ENCODE data around the gene CDHR4.
"Not testable (repeated sequence)": the region's sequence is repeated elsewhere in the genome, so short reads cannot be mapped to it uniquely, and the experiment has no call there.

Gene CDHR4

DNA sequence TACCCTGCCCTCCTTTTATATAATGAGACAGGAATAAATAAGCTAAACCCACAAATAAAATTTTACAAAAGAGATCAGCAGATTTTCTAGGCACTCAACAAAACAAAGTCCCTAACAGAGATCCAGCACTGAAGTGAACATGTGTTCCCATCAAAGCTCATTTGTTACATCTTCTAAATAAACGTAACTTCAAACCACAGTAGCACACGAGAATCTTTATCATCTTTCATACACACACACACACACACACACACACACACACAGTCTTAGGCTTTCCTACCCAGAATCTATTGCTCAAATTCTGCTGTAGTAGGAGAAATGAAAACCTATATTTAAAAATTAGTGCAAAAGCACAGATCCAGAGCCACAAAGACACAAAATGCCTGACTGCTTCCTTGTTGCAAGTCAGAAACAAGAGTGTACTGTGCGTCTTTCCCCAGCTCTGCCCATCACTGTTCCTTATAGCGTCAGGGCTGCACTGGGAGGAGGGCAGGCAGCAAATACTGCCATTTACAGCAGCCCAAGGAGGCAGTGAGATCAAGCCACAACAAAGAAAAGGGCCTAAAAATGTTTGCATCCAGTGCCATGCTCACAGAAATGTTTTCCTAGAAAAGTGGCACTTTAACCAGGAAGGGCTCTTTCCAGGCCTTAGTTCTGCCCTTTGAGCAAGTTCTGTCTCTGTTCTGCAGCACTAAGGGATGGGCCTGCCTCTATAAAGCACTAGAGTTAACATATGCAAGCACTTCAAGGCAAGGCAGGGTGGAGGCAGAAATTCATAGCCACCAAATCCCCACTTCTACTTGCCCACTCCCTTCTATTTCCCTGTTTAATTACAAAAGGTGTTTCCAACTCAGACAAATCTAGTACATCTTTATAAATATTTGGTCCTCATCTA is 19.3 kb downstream of the CDHR4 start:
- DNase-seq = no peak

DNA sequence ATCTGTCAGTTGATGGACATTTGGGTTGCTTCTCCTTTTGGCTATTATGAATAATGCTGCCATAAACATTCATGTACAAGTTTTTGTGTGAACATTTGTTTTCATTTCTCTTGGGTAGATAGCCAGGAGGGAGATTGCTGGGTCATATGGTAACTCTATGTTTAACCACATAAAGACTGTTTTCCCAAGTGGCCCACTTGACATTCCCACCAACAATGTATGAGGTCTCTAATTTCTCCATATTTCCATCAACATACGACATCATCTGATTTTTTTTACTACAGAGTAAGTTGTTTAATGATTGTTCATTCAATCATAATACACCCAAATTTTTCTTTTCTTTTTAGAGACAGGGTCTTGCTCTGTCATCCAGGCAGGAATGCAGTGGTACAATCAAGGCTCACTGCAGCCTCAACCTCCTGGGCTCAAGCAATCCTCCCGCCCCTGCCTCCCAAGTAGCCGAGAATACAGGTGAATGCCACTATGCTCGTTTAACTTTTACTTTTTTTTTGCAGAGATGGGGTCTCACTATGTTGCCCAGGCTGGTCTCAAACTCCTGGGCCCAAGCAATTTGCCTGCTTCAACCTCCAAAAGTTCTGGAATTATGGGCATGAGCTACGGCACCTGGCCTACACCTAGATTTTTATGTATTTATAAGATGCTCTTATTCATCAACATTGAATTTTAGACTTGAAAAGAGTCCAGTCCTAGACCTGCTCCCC is 20.2 kb downstream of the CDHR4 start:
- no peak for DNase-seq

DNA sequence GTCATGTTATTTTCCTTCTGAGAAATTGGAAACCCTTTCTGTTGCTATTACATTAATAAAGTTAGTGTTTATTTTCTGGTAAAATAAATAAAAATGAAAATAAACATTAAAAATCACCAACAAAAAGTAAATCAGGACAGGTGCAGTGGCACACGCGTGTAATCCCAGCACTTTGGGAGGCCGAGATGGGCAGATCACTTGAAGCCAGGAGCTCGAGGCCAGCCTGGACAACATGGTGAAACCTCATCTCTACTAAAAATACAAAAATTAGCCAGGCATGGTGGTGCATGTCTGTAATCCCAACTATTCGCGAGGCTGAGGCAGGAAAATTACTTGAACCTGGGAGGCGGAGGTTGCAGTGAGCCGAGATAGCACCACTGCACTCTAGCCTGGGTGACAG is 23.6 kb downstream of the CDHR4 start:
- DNase-seq = not testable (repeated sequence)

DNA sequence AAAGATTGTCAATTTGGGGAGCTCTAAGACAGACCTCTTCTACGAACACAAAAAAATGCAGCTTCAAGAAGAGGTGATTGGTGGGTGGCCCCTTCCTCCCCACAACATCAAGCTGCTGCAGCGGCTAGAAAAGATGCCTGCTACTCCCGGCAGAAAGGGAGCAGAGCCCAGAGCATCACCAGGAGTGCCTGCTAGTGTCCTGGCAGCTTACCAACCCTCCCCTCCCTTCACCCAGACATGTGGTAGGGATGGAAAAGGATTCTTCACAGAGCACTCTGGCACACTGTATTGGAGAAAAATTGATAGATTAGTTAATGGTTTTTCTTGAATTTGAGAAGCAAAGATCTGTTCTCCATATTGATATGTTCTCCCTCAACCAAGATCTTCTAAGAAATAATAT is 24.1 kb downstream of the CDHR4 start:
- no peak for DNase-seq

DNA sequence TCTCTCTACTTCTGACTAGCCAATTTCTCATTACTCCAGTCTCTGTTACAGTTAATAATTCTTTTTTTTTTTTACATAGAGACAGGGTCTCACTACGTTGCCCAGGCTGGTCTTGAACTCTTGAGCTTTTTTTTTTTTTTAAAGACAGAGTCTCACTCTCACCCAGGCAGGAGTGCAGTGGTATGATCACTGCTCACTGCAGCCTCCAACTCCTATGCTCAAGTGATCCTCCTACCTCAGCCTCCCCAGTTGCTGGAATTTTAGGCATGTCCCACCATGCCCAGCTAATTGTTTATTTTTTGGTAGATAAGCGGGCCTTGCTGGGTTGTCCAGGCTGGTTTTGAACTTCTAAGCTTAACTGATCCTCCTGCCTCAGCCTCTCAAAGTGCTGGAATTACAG is 27.0 kb downstream of the CDHR4 start:
- DNase-seq = no peak

DNA sequence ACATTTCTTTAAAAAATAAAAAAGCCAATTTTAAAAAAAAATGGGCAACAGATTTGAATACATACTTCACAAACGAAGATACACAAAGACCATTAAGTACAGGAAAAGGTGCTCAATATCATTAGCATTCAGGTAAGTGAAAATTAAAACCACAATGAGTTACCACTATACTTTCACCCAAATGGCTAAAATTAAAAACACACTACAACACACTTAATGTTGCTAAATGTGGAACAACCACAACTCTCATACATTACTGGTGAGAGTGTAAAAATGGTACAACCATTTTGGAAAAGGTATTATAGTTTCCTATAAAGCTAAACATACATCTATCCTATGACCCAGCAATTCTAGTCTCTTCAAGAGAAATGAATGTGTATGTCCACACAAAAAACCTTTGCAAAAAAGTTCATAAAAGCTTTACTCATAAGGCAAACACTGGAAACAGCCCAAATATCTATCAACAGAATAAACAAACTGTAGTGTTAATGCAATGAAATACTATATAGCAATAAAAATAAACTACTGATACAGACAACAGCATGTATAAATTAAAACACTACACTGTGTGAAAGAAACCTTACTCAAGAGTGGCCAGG is 28.2 kb downstream of the CDHR4 start:
- DNase-seq = no peak

DNA sequence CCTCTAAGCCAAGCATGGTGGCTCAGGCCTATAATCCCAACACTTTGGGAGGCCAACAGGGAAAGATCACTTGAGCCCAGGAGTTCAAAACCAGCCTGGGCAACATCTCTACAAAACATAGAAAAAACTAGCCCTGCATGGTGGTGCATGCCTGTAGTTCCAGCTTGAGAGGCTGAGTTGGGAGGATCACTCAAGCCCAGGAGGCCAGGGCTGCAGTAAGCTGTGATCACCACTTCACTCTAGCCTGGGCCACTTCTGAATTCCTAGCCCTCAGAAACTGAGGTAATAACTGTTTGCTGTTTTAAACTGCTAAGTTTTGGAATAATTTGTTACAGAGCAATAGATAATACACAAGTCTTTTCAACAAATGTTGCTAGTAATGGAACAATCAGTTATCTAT is 29.7 kb downstream of the CDHR4 start:
- no peak for DNase-seq

DNA sequence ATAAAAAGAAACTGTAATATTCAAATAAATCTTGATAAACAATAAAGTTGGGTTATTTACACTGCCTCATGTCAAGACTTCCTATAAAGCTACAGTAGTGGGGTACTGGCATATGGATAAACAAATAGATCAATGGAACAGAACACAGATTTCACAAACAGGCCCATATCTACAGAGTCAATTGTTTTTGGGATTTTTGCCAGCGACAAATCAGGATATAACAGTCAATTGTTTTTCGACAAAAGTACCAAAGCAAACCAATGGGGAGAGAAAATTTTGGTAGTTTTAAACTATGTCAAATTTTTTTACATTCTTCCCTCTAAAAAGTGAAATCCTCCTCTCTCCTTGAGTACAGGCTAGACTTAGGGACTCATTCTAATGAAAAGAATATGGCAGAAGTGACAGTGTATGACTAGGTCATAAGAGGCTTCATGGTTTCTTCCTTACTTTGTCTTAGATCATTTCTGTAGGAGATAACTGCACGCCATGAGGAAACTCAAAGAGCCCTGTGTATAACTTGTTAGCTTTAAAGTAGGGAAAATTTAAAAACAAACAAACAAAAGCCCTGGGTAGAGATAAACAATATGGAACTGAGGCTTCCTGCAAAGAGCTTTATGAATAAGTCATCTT is 30.3 kb downstream of the CDHR4 start:
- no peak for DNase-seq

DNA sequence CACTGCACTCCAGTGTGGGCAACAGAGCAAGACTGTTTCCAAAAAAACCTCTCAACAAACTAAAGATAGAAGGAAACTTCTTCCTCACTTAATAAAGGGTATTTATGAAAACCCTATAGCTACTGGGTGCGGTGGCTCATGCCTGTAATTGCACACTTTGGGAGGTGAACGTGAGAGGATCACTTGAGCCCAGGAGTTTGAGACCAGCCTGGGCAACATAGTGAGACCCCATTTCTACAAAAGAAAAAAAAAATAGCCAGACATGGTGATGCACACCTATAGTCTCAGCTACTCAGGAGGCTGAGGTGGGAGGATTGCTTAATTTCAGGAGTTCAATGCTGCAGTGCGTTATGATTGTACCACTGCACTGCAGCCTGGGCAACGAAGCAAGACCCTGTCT is 35.7 kb downstream of the CDHR4 start:
- no peak for DNase-seq

DNA sequence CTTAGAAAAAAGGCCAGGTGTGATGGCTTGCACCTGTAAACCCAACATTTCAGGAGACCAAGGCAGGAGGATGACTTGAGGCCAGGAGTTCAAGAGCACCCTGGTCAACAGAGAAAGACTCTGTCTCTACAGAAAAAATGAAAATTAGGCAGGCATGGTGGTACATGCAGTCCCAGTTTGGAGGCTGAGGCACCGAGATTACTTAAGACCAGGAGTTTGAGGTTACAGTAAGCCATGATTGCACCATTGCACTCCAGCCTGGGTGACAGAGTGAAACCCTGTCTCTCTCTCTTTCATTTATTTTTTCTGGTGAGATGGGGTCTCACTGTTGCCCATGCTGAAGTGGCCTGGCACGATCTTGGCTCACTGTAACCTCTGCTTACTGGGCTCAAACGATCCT is 38.0 kb downstream of the CDHR4 start:
- no peak for DNase-seq

DNA sequence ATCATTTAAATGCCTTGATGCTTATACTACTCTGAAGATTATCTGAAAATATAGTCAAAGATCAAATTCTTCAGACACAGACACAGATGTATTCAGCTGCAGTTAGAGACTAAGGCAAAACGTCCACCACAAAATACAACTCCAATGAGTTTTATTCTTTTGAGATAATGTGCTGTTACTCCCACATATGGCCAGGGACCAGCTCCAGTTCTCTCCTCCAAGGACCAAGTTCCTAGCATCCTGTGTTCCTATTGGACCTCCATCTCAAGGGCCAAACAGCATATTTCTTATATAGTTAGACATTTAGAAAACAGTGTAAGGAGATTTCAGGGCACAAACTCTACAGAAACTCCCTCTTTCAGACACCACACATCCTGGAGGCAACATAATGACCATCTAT is 40.4 kb downstream of the CDHR4 start:
- DNase-seq = no peak

DNA sequence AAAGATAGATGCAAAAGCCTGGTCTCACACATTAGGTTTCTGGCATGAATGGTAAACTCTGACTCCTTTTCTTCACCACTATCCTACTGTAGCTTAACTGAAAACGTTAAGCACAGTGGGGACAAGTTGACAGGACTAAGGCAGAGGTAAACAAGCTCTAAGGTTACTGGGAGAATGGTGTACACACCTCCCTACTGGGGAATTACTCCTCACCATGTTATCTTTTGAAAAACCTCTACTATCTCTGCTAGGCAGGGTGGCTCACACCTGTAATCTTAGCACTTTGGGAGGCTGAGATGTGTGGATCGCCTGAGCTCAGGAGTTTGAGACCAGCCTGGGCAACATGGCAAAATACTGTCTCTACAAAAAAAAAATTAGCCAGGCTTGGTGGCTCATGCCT is 42.5 kb downstream of the CDHR4 start:
- DNase-seq = no peak

DNA sequence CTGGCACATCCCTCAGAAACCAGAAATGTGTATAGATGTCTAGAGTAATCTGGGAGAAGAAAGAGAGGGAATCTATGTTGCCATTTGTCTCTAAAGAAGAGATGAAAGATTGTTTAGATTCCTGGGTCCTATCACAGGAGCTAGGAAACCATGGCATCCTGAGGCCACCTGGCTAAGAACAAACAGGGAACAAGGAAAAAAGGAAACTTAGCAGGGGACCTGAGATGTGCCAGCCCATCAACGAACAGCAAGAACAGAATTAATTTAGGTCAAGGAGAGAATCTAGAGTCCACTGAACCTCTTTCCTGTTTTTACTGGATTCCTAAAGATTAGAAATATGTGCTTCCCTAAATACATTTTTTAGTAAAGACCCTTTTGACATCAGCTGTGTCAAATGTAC is 43.6 kb downstream of the CDHR4 start:
- no peak for DNase-seq

DNA sequence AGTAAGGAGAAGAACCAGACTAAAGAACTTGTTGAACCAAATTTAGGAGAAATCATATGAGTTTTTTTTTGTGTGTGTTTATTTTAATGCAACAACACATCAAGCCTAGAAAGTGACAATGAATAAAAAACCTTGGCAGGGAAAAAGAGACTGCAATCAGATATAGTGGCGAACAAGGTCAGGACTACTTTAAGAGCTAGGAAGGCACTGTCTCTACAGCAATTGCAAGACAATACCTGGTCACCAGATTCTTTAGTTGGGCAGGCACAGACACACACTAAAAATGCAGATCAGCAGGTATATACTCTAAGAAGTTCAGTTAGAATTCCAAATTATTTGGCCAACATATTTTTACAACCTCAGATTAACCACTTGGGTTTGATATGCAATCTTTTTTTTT is 45.1 kb downstream of the CDHR4 start:
- no peak for DNase-seq

DNA sequence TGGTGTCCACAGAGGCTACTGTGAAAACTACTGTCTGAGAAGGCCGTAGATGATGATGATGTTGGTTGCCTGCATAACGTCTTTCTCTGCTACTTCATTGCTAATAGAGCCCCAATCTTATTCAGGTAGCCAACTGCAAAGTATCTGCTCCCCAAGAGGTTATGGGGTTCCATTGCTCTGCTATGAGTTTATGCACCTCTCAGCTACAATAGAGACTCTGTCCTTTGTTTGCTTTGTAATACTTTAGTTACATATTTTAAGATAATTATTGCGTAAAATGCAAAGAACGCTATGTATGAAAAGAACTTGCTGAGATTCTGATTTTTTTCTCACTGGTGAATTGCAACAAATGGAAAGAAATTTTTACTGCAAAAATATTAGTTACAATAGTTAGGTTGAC is 48.2 kb downstream of the CDHR4 start:
- DNase-seq = no peak

DNA sequence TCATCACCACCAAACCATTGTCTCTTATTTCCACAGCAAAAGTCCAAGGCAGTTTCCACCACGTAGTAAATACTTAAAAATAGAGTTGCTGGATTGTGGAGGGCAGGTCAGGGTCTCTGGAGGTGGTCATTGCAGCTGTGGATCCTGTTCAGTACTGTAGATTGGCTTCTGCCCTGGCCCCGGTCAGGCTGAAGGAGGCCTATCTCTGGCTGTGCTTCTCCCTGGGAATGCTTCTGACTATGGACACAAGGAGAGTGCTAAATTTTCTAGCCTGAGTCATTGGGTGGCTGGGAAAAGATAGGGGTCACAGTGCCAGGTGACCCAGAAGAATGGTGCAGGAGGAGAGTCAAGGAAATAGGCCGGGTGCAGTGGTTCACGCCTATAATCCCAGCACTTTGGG is 49.6 kb downstream of the CDHR4 start:
- DNase-seq = no peak

DNA sequence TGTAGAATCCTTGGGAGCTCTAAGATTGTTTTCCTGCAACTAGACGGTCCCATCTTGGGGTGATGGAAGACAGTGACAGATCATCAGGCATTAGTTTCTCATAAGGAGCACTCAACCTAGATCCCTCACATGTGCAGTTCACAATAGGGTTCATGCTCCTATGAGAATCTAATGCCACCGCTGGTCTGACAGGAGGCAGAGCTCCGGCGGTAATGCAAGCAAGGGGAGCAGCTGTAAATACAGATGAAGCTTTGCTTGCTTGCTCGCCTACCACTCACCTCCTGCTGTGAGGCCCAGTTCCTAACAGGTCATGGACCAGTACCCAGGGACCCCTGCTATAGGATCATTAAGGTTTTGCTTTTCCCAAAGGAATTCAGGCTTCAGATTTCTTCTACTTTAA is 50.8 kb downstream of the CDHR4 start:
- not testable (repeated sequence) for DNase-seq

DNA sequence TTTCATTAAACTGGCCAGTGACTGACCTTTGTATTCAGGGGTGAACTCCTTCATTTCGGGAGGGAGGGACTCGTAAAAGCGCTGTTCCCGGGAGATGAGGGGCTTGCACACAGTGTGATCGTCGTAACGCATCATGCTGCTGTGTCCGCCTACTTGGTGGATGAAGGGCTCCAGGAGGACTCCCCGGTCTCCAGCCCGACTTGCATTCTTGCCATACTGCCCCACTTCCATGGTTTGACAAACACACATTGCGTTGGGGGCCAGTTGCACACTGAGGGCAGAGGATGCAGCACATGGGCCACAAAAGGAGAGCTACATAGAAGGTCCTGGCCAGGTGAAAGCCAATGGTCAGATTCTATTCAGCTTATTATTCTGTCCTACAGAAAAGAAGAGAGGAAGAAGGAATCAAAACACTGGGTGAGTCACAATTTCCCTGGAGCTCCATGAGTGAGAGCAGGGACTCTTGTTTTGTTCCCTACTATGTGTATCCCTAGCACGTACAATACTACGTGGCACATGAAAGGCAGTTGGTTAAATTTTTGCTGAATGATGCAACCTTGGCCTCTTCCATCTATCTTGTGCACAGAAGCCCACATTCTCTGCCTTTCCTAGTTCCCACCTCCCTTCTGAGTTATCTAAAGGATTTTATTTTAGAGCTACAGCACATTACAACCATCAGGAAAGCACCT is 51.7 kb downstream of the CDHR4 start:
- DNase-seq = no peak

DNA sequence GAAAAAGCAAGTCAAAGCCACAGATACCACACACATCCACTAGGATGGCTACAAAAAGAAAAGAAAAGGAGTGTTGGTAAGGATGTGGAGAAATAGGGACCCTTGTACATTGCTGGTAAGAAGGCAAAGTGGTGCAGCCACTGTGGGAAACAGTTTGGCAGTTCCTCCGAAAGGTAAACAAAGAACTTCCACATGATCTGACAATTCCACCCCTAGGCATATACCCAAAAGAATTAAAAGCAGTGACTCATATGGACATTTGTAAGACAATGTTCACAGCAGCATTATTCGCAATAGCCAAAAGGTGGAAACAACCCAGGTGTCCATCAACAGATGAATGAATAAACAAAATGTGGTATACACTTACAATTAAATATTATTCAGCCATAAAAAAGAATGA is 53.7 kb downstream of the CDHR4 start:
- no peak for DNase-seq
